ENCODE measurements around the gene KCTD11.

The KCTD11 gene

GRCh38 chr17:7380321-7380720 is 28.4 kb downstream of the KCTD11 start:
- TF ChIP-seq CTCF (IDR thresholded peaks at IDR 0.05; ENCODE audit: insufficient read depth, low read depth, low read length, missing control alignments): no peak
- DNase-seq (ENCODE audit: low read depth): peak; percentile 46
- H3K4me3 ChIP-seq (ENCODE audit: low read length): peak overlapping the region; percentile 54

- peak within 1 kb of the TSS; percentile 54 for H3K4me3 ChIP-seq (ENCODE audit: low read length)
- TF ChIP-seq CTCF (IDR thresholded peaks at IDR 0.05; ENCODE audit: insufficient read depth, low read depth, low read length, missing control alignments): peak; percentile 26
- DNase-seq (ENCODE audit: low read depth): peak; percentile 65
Measured at GRCh38 chr17:7380855-7381683, 29.1 kb downstream of the KCTD11 start, which contains the start of gene TNK1. Gene TNK1 (plus strand): TSS chr17:7381089. CDS start chr17:7382927, 1,838 bp downstream.

GRCh38 chr17:7382901-7383300 is 30.9 kb downstream of the KCTD11 start:
- no peak for DNase-seq (ENCODE audit: low read depth)
- TF ChIP-seq CTCF (IDR thresholded peaks at IDR 0.05; ENCODE audit: insufficient read depth, low read depth, low read length, missing control alignments): no peak
- no peak overlapping the region for H3K4me3 ChIP-seq (ENCODE audit: low read length)

- H3K4me3 ChIP-seq (ENCODE audit: low read length): no peak overlapping the region
Measured at GRCh38 chr17:7383371-7383741, 31.4 kb downstream of the KCTD11 start.

GRCh38 chr17:7383742-7384488 is 32.0 kb downstream of the KCTD11 start:
- no peak for TF ChIP-seq CTCF (IDR thresholded peaks at IDR 0.05; ENCODE audit: insufficient read depth, low read depth, low read length, missing control alignments)
- DNase-seq (ENCODE audit: low read depth): peak; percentile 39
- H3K4me3 ChIP-seq (ENCODE audit: low read length): no peak overlapping the region

More at GRCh38 chr17:7383371-7383741, 31.4 kb downstream of the KCTD11 start:
- DNase-seq (ENCODE audit: low read depth): no peak
- no peak for TF ChIP-seq CTCF (IDR thresholded peaks at IDR 0.05; ENCODE audit: insufficient read depth, low read depth, low read length, missing control alignments)

- TF ChIP-seq CTCF (IDR thresholded peaks at IDR 0.05; ENCODE audit: insufficient read depth, low read depth, low read length, missing control alignments): no peak
- H3K4me3 ChIP-seq (ENCODE audit: low read length): no peak overlapping the region
Measured at GRCh38 chr17:7384489-7385081, 32.6 kb downstream of the KCTD11 start.

More at GRCh38 chr17:7384489-7385081, 32.6 kb downstream of the KCTD11 start:
- no peak for DNase-seq (ENCODE audit: low read depth)

Data from epithelial cell of esophagus (primary cell).